ENCODE results near the gene DCAF12. TPM values are rescaled to one million over a fixed set of nuclear protein-coding genes. Genes with fewer than 3 reads are reported as not detected.

The DCAF12 gene
- total and polyA plus RNA-seq, 2 of the 4 experiments (the other 2 are of a cell fraction): 7.2 to 17.1 TPM

GRCh38 chr9:34048727-34049629 lies 77.5 kb downstream of the DCAF12 start, which contains the start of gene UBAP2 (continued):
- TF ChIP-seq MXI1 (IDR thresholded peaks at IDR 0.05; ENCODE audit: borderline replicate concordance, low read depth, low read length) (peak; percentile 92), CEBPB (IDR thresholded peaks at IDR 0.05; ENCODE audit: low read depth, low read length) (no peak), RAD21 (IDR thresholded peaks at IDR 0.05; ENCODE audit: low read length) (no peak)
